ENCODE results near the gene HIPK2. TPM values are rescaled to one million over a fixed set of nuclear protein-coding genes. Genes with fewer than 3 reads are reported as not detected.

HIPK2 gene
- total RNA-seq, 1 donor from 2014 or later: 47.2 TPM

DNA sequence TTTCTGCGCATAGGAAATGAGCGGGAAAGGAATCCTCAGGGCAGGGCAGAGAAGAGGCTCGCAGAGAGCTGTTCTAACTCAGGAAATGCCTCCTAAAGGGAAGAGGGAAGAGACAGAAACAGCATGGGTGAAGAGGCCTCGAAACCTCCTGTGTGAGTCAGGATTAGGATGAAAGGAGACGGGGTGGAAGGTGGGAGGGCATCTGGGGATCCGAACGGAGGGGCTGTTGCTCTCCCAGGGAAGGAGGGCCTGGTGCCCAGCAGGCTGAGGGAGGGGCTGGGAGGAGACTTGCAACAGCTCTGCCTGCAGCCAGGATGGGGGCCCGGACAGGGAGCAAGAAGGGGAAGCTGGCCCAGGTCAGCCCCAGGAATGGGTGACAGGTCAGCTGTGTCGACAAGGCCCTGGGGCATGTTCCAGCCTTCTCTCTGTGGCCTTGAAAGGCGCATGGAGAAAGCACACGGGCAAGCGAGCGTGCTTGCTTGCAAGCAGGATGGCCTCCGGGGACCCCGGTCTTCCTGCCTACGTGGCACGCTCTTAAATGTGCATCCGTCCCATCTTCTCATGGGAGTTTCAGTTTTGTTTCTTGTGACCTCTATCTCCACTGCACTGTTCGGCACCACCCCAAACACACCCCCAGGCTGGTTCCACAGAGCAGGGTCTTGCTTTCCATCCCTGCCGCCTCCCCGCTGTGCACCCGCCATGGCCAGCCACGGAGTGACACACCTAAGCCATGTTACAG, 63.5 kb downstream of the HIPK2 start:
- Mint-ChIP-seq H3K27me3 (ENCODE audit: unreplicated experiment) (peaks cover 4% of the 10 kb centered on the region), H3K36me3 (ENCODE audit: low read depth, unreplicated experiment) (peaks cover 31% of the 10 kb centered on the region), H3K9me3 (ENCODE audit: unreplicated experiment) (no peaks in the 10 kb centered on the region), H3K27ac (ENCODE audit: unreplicated experiment) (no peak overlapping the region), H3K4me3 (ENCODE audit: unreplicated experiment) (no peak overlapping the region), H3K4me1 (ENCODE audit: unreplicated experiment) (peaks cover 29% of the 10 kb centered on the region)
- TF ChIP-seq, protein P1, sequence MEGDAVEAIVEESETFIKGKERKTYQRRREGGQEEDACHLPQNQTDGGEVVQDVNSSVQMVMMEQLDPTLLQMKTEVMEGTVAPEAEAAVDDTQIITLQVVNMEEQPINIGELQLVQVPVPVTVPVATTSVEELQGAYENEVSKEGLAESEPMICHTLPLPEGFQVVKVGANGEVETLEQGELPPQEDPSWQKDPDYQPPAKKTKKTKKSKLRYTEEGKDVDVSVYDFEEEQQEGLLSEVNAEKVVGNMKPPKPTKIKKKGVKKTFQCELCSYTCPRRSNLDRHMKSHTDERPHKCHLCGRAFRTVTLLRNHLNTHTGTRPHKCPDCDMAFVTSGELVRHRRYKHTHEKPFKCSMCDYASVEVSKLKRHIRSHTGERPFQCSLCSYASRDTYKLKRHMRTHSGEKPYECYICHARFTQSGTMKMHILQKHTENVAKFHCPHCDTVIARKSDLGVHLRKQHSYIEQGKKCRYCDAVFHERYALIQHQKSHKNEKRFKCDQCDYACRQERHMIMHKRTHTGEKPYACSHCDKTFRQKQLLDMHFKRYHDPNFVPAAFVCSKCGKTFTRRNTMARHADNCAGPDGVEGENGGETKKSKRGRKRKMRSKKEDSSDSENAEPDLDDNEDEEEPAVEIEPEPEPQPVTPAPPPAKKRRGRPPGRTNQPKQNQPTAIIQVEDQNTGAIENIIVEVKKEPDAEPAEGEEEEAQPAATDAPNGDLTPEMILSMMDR (IDR thresholded peaks at IDR 0.05; ENCODE audit: unreplicated experiment): no peak
- DNase-seq (ENCODE audit: low spot score): no peak

GRCh38 chr7:139713526-139714162, 64.2 kb downstream of the HIPK2 start:
- peaks cover 4% of the 10 kb centered on the region for H3K27me3 Mint-ChIP-seq (ENCODE audit: unreplicated experiment)
- peaks cover 29% of the 10 kb centered on the region for H3K4me1 Mint-ChIP-seq (ENCODE audit: unreplicated experiment)
- no peak overlapping the region for H3K27ac Mint-ChIP-seq (ENCODE audit: unreplicated experiment)
- no peak overlapping the region for H3K4me3 Mint-ChIP-seq (ENCODE audit: unreplicated experiment)
- peaks cover 31% of the 10 kb centered on the region for H3K36me3 Mint-ChIP-seq (ENCODE audit: low read depth, unreplicated experiment)
- DNase-seq (ENCODE audit: low spot score): no peak
- no peaks in the 10 kb centered on the region for H3K9me3 Mint-ChIP-seq (ENCODE audit: unreplicated experiment)
- TF ChIP-seq, protein P1 (IDR thresholded peaks at IDR 0.05; ENCODE audit: unreplicated experiment): no peak

DNA sequence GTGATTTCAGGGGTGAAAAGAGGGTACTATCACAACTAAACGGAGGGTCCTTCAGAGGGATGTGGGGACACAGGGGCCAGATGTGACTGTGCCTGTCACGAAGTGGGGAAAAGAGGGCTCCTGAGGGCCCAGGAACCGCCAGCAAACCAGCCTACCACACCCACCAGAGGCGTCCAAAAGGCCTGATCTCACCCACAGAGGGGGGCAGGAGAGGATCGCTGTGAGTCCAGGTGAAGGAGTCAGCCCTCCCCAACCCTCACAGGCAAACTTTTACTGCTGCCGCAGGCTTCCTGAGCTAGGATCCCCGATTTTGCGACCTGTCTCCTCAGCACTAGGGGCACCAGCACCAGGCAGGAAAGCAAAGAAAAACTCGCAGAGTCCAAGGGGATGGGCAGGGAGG, 64.7 kb downstream of the HIPK2 start:
- Mint-ChIP-seq H3K27ac (ENCODE audit: unreplicated experiment) (no peak overlapping the region), H3K4me1 (ENCODE audit: unreplicated experiment) (peaks cover 29% of the 10 kb centered on the region), H3K27me3 (ENCODE audit: unreplicated experiment) (peaks cover 4% of the 10 kb centered on the region), H3K36me3 (ENCODE audit: low read depth, unreplicated experiment) (peaks cover 31% of the 10 kb centered on the region), H3K4me3 (ENCODE audit: unreplicated experiment) (no peak overlapping the region), H3K9me3 (ENCODE audit: unreplicated experiment) (no peaks in the 10 kb centered on the region)
- TF ChIP-seq, protein P1 (IDR thresholded peaks at IDR 0.05; ENCODE audit: unreplicated experiment): no peak
- DNase-seq (ENCODE audit: low spot score): no peak

DNA sequence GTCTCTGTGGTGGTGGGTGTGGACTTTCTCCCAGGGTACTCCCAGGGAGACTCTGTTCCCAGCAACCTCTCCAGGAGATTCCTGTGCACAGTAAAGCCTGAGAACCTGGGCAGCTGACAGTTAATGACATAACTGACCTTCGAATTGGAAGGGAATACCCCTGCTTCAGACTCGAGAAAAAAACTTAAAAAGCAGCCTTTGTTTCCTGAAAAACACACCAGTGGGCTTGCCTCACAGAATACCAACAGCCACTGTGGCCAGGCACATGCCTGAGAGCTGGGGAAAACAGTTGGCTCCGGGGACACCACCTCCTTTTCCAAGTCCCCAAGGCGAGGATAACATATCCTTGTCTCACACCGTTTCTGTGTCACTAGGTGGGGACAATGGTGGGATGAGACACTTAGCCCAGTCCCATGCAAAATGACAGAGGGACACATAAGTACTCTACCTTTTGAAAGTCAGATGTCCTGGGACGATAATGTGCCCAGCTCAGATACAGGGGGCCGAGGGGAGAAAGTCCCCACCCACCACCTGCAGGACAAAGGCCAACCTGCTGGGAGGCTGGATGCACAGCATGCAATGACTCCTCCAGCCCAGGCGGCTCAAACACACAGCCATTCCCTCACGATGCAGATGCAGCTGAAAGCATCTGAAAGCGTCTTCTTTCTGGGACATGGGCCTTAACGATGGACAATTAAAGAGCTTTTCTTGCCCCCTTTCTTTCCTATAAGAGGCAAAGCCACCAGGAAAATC, 65.6 kb downstream of the HIPK2 start:
- peaks cover 4% of the 10 kb centered on the region for H3K27me3 Mint-ChIP-seq (ENCODE audit: unreplicated experiment)

More for the DNA sequence above, 65.6 kb downstream of the HIPK2 start:
- no peak overlapping the region for H3K27ac Mint-ChIP-seq (ENCODE audit: unreplicated experiment)
- no peak overlapping the region for H3K4me3 Mint-ChIP-seq (ENCODE audit: unreplicated experiment)
- H3K9me3 Mint-ChIP-seq (ENCODE audit: unreplicated experiment): no peaks in the 10 kb centered on the region
- no peak for DNase-seq (ENCODE audit: low spot score)
- TF ChIP-seq, protein P1 (IDR thresholded peaks at IDR 0.05; ENCODE audit: unreplicated experiment): no peak
- H3K4me1 Mint-ChIP-seq (ENCODE audit: unreplicated experiment): peaks cover 29% of the 10 kb centered on the region
- H3K36me3 Mint-ChIP-seq (ENCODE audit: low read depth, unreplicated experiment): peaks cover 31% of the 10 kb centered on the region

All from endothelial cell (in vitro differentiated cells).